MG63 (cell line): ENCODE results near the gene FAM181A. TPM values are rescaled to one million over a fixed set of nuclear protein-coding genes. Genes with fewer than 3 reads are reported as not detected.

Source experiments
- DNase-seq: peaks from one replicate; pipeline ENCODE4 v3.0.0-alpha.2; 2020
- H3K27me3 ChIP-seq: fragments of 250-450 bp; sonication (Bioruptor Pico); 2 replicates; pipeline ENCODE4 v1.5.1; 2020; ENCODE audit warnings: mild to moderate bottlenecking, moderate library complexity
- H3K36me3 ChIP-seq: fragments of 250-450 bp; sonication (Bioruptor Pico); 2 replicates; pipeline ENCODE4 v1.5.1; 2020; ENCODE audit warnings: mild to moderate bottlenecking, moderate library complexity
- H3K4me3 ChIP-seq: fragments of 250-450 bp; sonication (Bioruptor Pico); 2 replicates; pipeline ENCODE4 v1.5.1; 2020; ENCODE audit warnings: mild to moderate bottlenecking, moderate library complexity
- H3K9me3 ChIP-seq: fragments of 250-450 bp; sonication (Bioruptor Pico); 2 replicates; pipeline ENCODE4 v1.5.1; 2020; ENCODE audit warnings: mild to moderate bottlenecking, moderate library complexity
- total RNA-seq: library from RNA; depleted of rRNA; stranded (reverse); fragments of >200 nt; shearing (Covaris generic); gene quantifications from 2 replicates; pipeline ENCODE4 v1.2.3, GENCODE V29; 2014; ENCODE audit warnings: low replicate concordance

Gene FAM181A
- total RNA-seq, 1 experiment from 2014 or later, result not detected

- H3K36me3 ChIP-seq, result no peaks in the 10 kb centered on the region
- no peak for DNase-seq
- no peak overlapping the region for H3K4me3 ChIP-seq
Observed at GRCh38 chr14:93963692-93964091, 36.5 kb downstream of the FAM181A start.

GRCh38 chr14:93964281-93964680 is 37.1 kb downstream of the FAM181A start:
- H3K27me3 ChIP-seq, result no peaks in the 10 kb centered on the region
- DNase-seq, result no peak
- peaks cover 4% of the 10 kb centered on the region; the same call in 1 of the 2 replicates for H3K9me3 ChIP-seq
- H3K4me3 ChIP-seq, result no peak overlapping the region
- no peaks in the 10 kb centered on the region for H3K36me3 ChIP-seq

More at GRCh38 chr14:93963692-93964091, 36.5 kb downstream of the FAM181A start:
- Histone ChIP-seq H3K27me3 (no peaks in the 10 kb centered on the region), H3K9me3 (peaks cover 4% of the 10 kb centered on the region; the same call in 1 of the 2 replicates)

- H3K9me3 ChIP-seq, result peaks cover 4% of the 10 kb centered on the region; the same call in 1 of the 2 replicates
- H3K36me3 ChIP-seq, result no peaks in the 10 kb centered on the region
- no peak for DNase-seq
- no peak overlapping the region for H3K4me3 ChIP-seq
- H3K27me3 ChIP-seq, result no peaks in the 10 kb centered on the region
Observed at GRCh38 chr14:93964820-93965286, 37.7 kb downstream of the FAM181A start.

- H3K36me3 ChIP-seq, result no peaks in the 10 kb centered on the region
- peaks cover 4% of the 10 kb centered on the region; the same call in 1 of the 2 replicates for H3K9me3 ChIP-seq
- H3K4me3 ChIP-seq, result no peak overlapping the region
- DNase-seq, result peak; percentile 66
- no peaks in the 10 kb centered on the region for H3K27me3 ChIP-seq
Observed at GRCh38 chr14:93965287-93965821, 38.2 kb downstream of the FAM181A start.

- DNase-seq, result no peak
- Histone ChIP-seq H3K36me3 (no peaks in the 10 kb centered on the region), H3K4me3 (no peak overlapping the region), H3K27me3 (no peaks in the 10 kb centered on the region), H3K9me3 (peaks cover 4% of the 10 kb centered on the region; the same call in 1 of the 2 replicates)
Observed at GRCh38 chr14:93965946-93966474, 38.9 kb downstream of the FAM181A start.

GRCh38 chr14:93967637-93968250 is 40.6 kb downstream of the FAM181A start:
- Histone ChIP-seq H3K4me3 (no peak overlapping the region), H3K36me3 (no peaks in the 10 kb centered on the region), H3K9me3 (peaks cover 4% of the 10 kb centered on the region; the same call in 1 of the 2 replicates), H3K27me3 (no peaks in the 10 kb centered on the region)
- DNase-seq, result no peak

- Histone ChIP-seq H3K27me3 (no peaks in the 10 kb centered on the region), H3K4me3 (no peak overlapping the region), H3K9me3 (peaks cover 4% of the 10 kb centered on the region; the same call in 1 of the 2 replicates), H3K36me3 (no peaks in the 10 kb centered on the region)
- no peak for DNase-seq
Observed at GRCh38 chr14:93969082-93969828, 42.1 kb downstream of the FAM181A start.

GRCh38 chr14:93970585-93970964 is 43.4 kb downstream of the FAM181A start:
- no peak overlapping the region for H3K4me3 ChIP-seq
- H3K27me3 ChIP-seq, result no peaks in the 10 kb centered on the region
- no peak for DNase-seq
- H3K36me3 ChIP-seq, result no peaks in the 10 kb centered on the region
- no peaks in the 10 kb centered on the region for H3K9me3 ChIP-seq

- Histone ChIP-seq H3K27me3 (no peaks in the 10 kb centered on the region), H3K4me3 (no peak overlapping the region), H3K9me3 (no peaks in the 10 kb centered on the region), H3K36me3 (no peaks in the 10 kb centered on the region)
- no peak for DNase-seq
Observed at GRCh38 chr14:93970965-93971634, 44.0 kb downstream of the FAM181A start.

GRCh38 chr14:93971635-93972027 is 44.5 kb downstream of the FAM181A start:
- Histone ChIP-seq H3K4me3 (no peak overlapping the region), H3K27me3 (no peaks in the 10 kb centered on the region), H3K36me3 (no peaks in the 10 kb centered on the region), H3K9me3 (no peaks in the 10 kb centered on the region)
- DNase-seq, result no peak

- no peak for DNase-seq
- H3K27me3 ChIP-seq, result no peaks in the 10 kb centered on the region
- no peaks in the 10 kb centered on the region for H3K36me3 ChIP-seq
- no peak overlapping the region for H3K4me3 ChIP-seq
- no peaks in the 10 kb centered on the region for H3K9me3 ChIP-seq
Observed at GRCh38 chr14:93972618-93973205, 45.6 kb downstream of the FAM181A start.

GRCh38 chr14:93973607-93974006 is 46.5 kb downstream of the FAM181A start:
- no peaks in the 10 kb centered on the region for H3K36me3 ChIP-seq
- no peak overlapping the region for H3K4me3 ChIP-seq
- no peaks in the 10 kb centered on the region for H3K9me3 ChIP-seq
- no peaks in the 10 kb centered on the region for H3K27me3 ChIP-seq
- no peak for DNase-seq

GRCh38 chr14:93974299-93974698 is 47.2 kb downstream of the FAM181A start:
- H3K9me3 ChIP-seq, result no peaks in the 10 kb centered on the region
- no peaks in the 10 kb centered on the region for H3K27me3 ChIP-seq
- H3K36me3 ChIP-seq, result no peaks in the 10 kb centered on the region
- no peak for DNase-seq
- H3K4me3 ChIP-seq, result no peak overlapping the region

GRCh38 chr14:93974833-93975232 is 47.7 kb downstream of the FAM181A start:
- no peaks in the 10 kb centered on the region for H3K9me3 ChIP-seq
- no peaks in the 10 kb centered on the region for H3K36me3 ChIP-seq
- no peak overlapping the region for H3K4me3 ChIP-seq
- no peak for DNase-seq
- H3K27me3 ChIP-seq, result no peaks in the 10 kb centered on the region

- H3K4me3 ChIP-seq, result no peak overlapping the region
Observed at GRCh38 chr14:93975791-93976476, 48.8 kb downstream of the FAM181A start.

GRCh38 chr14:93976477-93977057 is 49.4 kb downstream of the FAM181A start, which contains the start of gene ASB2:
TSS of gene ASB2 (minus strand) at chr14:93976570. CDS start at chr14:93964539, 12,031 bp downstream.
- H3K36me3 ChIP-seq, result no peaks in the 10 kb centered on the region
- H3K27me3 ChIP-seq, result no peaks in the 10 kb centered on the region
- no peak for DNase-seq
- no peaks in the 10 kb centered on the region for H3K9me3 ChIP-seq
- no peak within 1 kb of the TSS for H3K4me3 ChIP-seq

More at GRCh38 chr14:93975791-93976476, 48.8 kb downstream of the FAM181A start:
- no peak for DNase-seq
- H3K36me3 ChIP-seq, result no peaks in the 10 kb centered on the region
- no peaks in the 10 kb centered on the region for H3K27me3 ChIP-seq
- H3K9me3 ChIP-seq, result no peaks in the 10 kb centered on the region
